DOHH2 (cell line): ENCODE data around the gene FMNL1.

ENCODE experiments used
- CTCF ChIP-seq: fragments of 200-600 bp; sonication (generic); IDR thresholded peaks from one replicate; pipeline ENCODE4 v1.5.1; 2014; ENCODE audit warnings: antibody characterized with exemption, mild to moderate bottlenecking, low read depth, low read length; ENCODE audit not compliant: poor library complexity, severe bottlenecking
- EZH2phosphoT487 ChIP-seq: fragments of 200-600 bp; sonication (generic); IDR thresholded peaks from 2 replicates; pipeline ENCODE4 v1.6.1; 2017; ENCODE audit warnings: borderline replicate concordance, mild to moderate bottlenecking, antibody characterized with exemption, low read length, moderate library complexity, mixed read lengths

GRCh38 chr17:45172232-45172540 lies 49.5 kb upstream of the FMNL1 start:
- TF ChIP-seq EZH2phosphoT487 (no peak), CTCF (no peak)
